Measurements from ENCODE around the gene LASP1.

LASP1 gene

GRCh38 chr17:38848557-38848891, 21.3 kb upstream of the LASP1 start:
- ATAC-seq (ENCODE audit: low read depth): no peak
- H3K4me3 ChIP-seq (ENCODE audit: severe bottlenecking): no peak overlapping the region
- H3K4me1 ChIP-seq (ENCODE audit: insufficient read depth, poor library complexity, severe bottlenecking): peaks cover 10% of the 10 kb centered on the region
- no peaks in the 10 kb centered on the region for H3K27me3 ChIP-seq (ENCODE audit: insufficient read depth, poor library complexity, severe bottlenecking)
- DNase-seq (ENCODE audit: low spot score): no peak
- no peaks in the 10 kb centered on the region for H3K9me3 ChIP-seq (ENCODE audit: severe bottlenecking)
- H3K27ac ChIP-seq (ENCODE audit: poor library complexity, severe bottlenecking): no peak overlapping the region
- H3K36me3 ChIP-seq (ENCODE audit: low read depth): peaks cover 77% of the 10 kb centered on the region
- no peak for TF ChIP-seq CTCF (IDR thresholded peaks at IDR 0.05; ENCODE audit: poor library complexity, severe bottlenecking)

- Histone ChIP-seq H3K4me1 (ENCODE audit: insufficient read depth, poor library complexity, severe bottlenecking) (peaks cover 10% of the 10 kb centered on the region), H3K27ac (ENCODE audit: poor library complexity, severe bottlenecking) (peak overlapping the region; percentile 83), H3K9me3 (ENCODE audit: severe bottlenecking) (no peaks in the 10 kb centered on the region), H3K27me3 (ENCODE audit: insufficient read depth, poor library complexity, severe bottlenecking) (no peaks in the 10 kb centered on the region), H3K4me3 (ENCODE audit: severe bottlenecking) (no peak overlapping the region), H3K36me3 (ENCODE audit: low read depth) (peaks cover 77% of the 10 kb centered on the region)
- no peak for TF ChIP-seq CTCF (IDR thresholded peaks at IDR 0.05; ENCODE audit: poor library complexity, severe bottlenecking)
- ATAC-seq (ENCODE audit: low read depth) (no peak), DNase-seq (ENCODE audit: low spot score) (no peak)
These were observed 20.8 kb upstream of the LASP1 start for GRCh38 chr17:38848939-38849605.

GRCh38 chr17:38850374-38850773, 19.5 kb upstream of the LASP1 start:
- no peak for TF ChIP-seq CTCF (IDR thresholded peaks at IDR 0.05; ENCODE audit: poor library complexity, severe bottlenecking)
- Histone ChIP-seq H3K4me3 (ENCODE audit: severe bottlenecking) (no peak overlapping the region), H3K27ac (ENCODE audit: poor library complexity, severe bottlenecking) (peak overlapping the region; percentile 83), H3K4me1 (ENCODE audit: insufficient read depth, poor library complexity, severe bottlenecking) (peaks cover 14% of the 10 kb centered on the region), H3K36me3 (ENCODE audit: low read depth) (peaks cover 77% of the 10 kb centered on the region), H3K9me3 (ENCODE audit: severe bottlenecking) (no peaks in the 10 kb centered on the region), H3K27me3 (ENCODE audit: insufficient read depth, poor library complexity, severe bottlenecking) (no peaks in the 10 kb centered on the region)
- DNase-seq (ENCODE audit: low spot score): no peak
- no peak for ATAC-seq (ENCODE audit: low read depth)

GRCh38 chr17:38851434-38851833, 18.4 kb upstream of the LASP1 start:
- ATAC-seq (ENCODE audit: low read depth): no peak
- no peak for TF ChIP-seq CTCF (IDR thresholded peaks at IDR 0.05; ENCODE audit: poor library complexity, severe bottlenecking)
- H3K27ac ChIP-seq (ENCODE audit: poor library complexity, severe bottlenecking): peak overlapping the region; percentile 83
- DNase-seq (ENCODE audit: low spot score): no peak
- H3K4me1 ChIP-seq (ENCODE audit: insufficient read depth, poor library complexity, severe bottlenecking): peaks cover 14% of the 10 kb centered on the region
- H3K36me3 ChIP-seq (ENCODE audit: low read depth): peaks cover 69% of the 10 kb centered on the region
- H3K9me3 ChIP-seq (ENCODE audit: severe bottlenecking): no peaks in the 10 kb centered on the region
- H3K27me3 ChIP-seq (ENCODE audit: insufficient read depth, poor library complexity, severe bottlenecking): no peaks in the 10 kb centered on the region
- H3K4me3 ChIP-seq (ENCODE audit: severe bottlenecking): peak overlapping the region; percentile 65

- DNase-seq (ENCODE audit: low spot score): no peak
- no peak for ATAC-seq (ENCODE audit: low read depth)
- Histone ChIP-seq H3K27ac (ENCODE audit: poor library complexity, severe bottlenecking) (peak overlapping the region; percentile 83), H3K36me3 (ENCODE audit: low read depth) (peaks cover 55% of the 10 kb centered on the region), H3K27me3 (ENCODE audit: insufficient read depth, poor library complexity, severe bottlenecking) (no peaks in the 10 kb centered on the region), H3K4me3 (ENCODE audit: severe bottlenecking) (peak overlapping the region; percentile 65), H3K9me3 (ENCODE audit: severe bottlenecking) (no peaks in the 10 kb centered on the region), H3K4me1 (ENCODE audit: insufficient read depth, poor library complexity, severe bottlenecking) (peaks cover 14% of the 10 kb centered on the region)
- TF ChIP-seq CTCF (IDR thresholded peaks at IDR 0.05; ENCODE audit: poor library complexity, severe bottlenecking): no peak
These were observed 17.0 kb upstream of the LASP1 start for GRCh38 chr17:38852771-38853291.
